Mesendoderm (in vitro differentiated cells): Measurements from ENCODE around the gene CTXN1.

Experiments used
- DNase-seq: peaks from one replicate; pipeline ENCODE4 v3.0.0; 2013
- H2AK5ac ChIP-seq: 2 replicates; pipeline ENCODE4 v1.6.1; 2013; ENCODE audit warnings: low read length, inconsistent platforms
- H2BK120ac ChIP-seq: 2 replicates; pipeline ENCODE4 v1.6.1; 2013; ENCODE audit warnings: low read depth, mild to moderate bottlenecking, low read length, moderate library complexity, mixed read lengths
- H2BK15ac ChIP-seq: replicated peaks from 2 replicates; pipeline ENCODE4 v1.6.1; 2013; ENCODE audit warnings: low read depth, mild to moderate bottlenecking, moderate library complexity
- H2BK5ac ChIP-seq: 2 replicates; pipeline ENCODE4 v1.6.1; 2013; ENCODE audit warnings: low read length, inconsistent platforms
- H3K18ac ChIP-seq: 2 replicates; pipeline ENCODE4 v1.6.1; 2013; ENCODE audit warnings: mild to moderate bottlenecking, low read length, mixed read lengths
- H3K23ac ChIP-seq: one replicate; pipeline ENCODE4 v1.6.1; 2013; ENCODE audit warnings: low read length
- H3K27ac ChIP-seq: 2 replicates; pipeline ENCODE4 v1.5.1; 2013; ENCODE audit warnings: low read depth, mild to moderate bottlenecking, inconsistent platforms, low read length, moderate library complexity
- H3K27me3 ChIP-seq: 2 replicates; pipeline ENCODE4 v1.6.1; 2013; ENCODE audit warnings: low read length, control low read depth, mild to moderate bottlenecking, inconsistent platforms; ENCODE audit not compliant: insufficient read depth, poor library complexity
- H3K36me3 ChIP-seq: 2 replicates; pipeline ENCODE4 v1.6.1; 2013; ENCODE audit warnings: low read length, inconsistent platforms; ENCODE audit not compliant: control insufficient read depth, insufficient read depth
- H3K4ac ChIP-seq: one replicate; pipeline ENCODE4 v1.6.1; 2013; ENCODE audit warnings: low read depth, mild to moderate bottlenecking, low read length, moderate library complexity
- H3K4me1 ChIP-seq: 2 replicates; pipeline ENCODE4 v1.6.1; 2013; ENCODE audit warnings: low read depth, low read length, inconsistent platforms; ENCODE audit not compliant: control insufficient read depth
- H3K4me2 ChIP-seq: 2 replicates; pipeline ENCODE4 v1.6.1; 2013; ENCODE audit warnings: low read length
- H3K4me3 ChIP-seq: 2 replicates; pipeline ENCODE4 v1.5.1; 2013; ENCODE audit warnings: mild to moderate bottlenecking, low read length
- H3K56ac ChIP-seq: one replicate; pipeline ENCODE4 v1.6.1; 2013; ENCODE audit warnings: low read length
- H3K79me1 ChIP-seq: 2 replicates; pipeline ENCODE4 v1.6.1; 2013; ENCODE audit warnings: low read length, inconsistent platforms
- H3K79me2 ChIP-seq: 2 replicates; pipeline ENCODE4 v1.6.1; 2013; ENCODE audit warnings: mild to moderate bottlenecking, low read length; ENCODE audit not compliant: control insufficient read depth, insufficient read depth
- H3K9ac ChIP-seq: 2 replicates; pipeline ENCODE4 v1.6.1; 2013; ENCODE audit warnings: low read length, inconsistent platforms
- H4K5ac ChIP-seq: one replicate; pipeline ENCODE4 v1.6.1; 2013; ENCODE audit warnings: low read length
- H4K8ac ChIP-seq: one replicate; pipeline ENCODE4 v1.6.1; 2013; ENCODE audit warnings: low read depth, mild to moderate bottlenecking, control low read depth, low read length, moderate library complexity
- WGBS: extraction: QIAGEN DNeasy Blood & Tissue Kit; methylation state at CpG from one replicate; pipeline ENCODE4 v1.1.7; 2013; ENCODE audit warnings: low lambda C conversion rate, missing lambda C conversion rate; ENCODE audit not compliant: insufficient coverage; ENCODE audit errors: extremely low coverage; 5-methylcytosine and 5-hydroxymethylcytosine counted together

CTXN1 gene

GRCh38 chr19:7879111-7879807 is 46.7 kb downstream of the CTXN1 start:
- Histone ChIP-seq H3K79me2 (no peaks in the 10 kb centered on the region), H3K79me1 (no peaks in the 10 kb centered on the region), H3K27ac (no peak overlapping the region), H4K5ac (no peak overlapping the region), H3K9ac (no peak overlapping the region), H3K27me3 (no peaks in the 10 kb centered on the region), H3K4me2 (no peak overlapping the region), H4K8ac (no peak overlapping the region), H3K4me3 (no peak overlapping the region), H3K18ac (no peak overlapping the region), H3K4me1 (no peaks in the 10 kb centered on the region), H3K36me3 (no peaks in the 10 kb centered on the region), H2BK15ac (no peak overlapping the region), H3K56ac (no peak overlapping the region), H2AK5ac (no peak overlapping the region), H3K23ac (no peak overlapping the region), H2BK120ac (no peak overlapping the region), H3K4ac (no peak overlapping the region), H2BK5ac (no peak overlapping the region)
- no peak for DNase-seq
- WGBS: no CpG with 5 or more reads among the region's 18 CpGs

- no peak overlapping the region for H3K4me3 ChIP-seq
- no peak overlapping the region for H3K4ac ChIP-seq
- no peak overlapping the region for H2BK15ac ChIP-seq
- no peak overlapping the region for H3K4me2 ChIP-seq
- no peak overlapping the region for H3K23ac ChIP-seq
- no peak overlapping the region for H2BK120ac ChIP-seq
- WGBS: no CpG with 5 or more reads among the region's 6 CpGs
- no peak overlapping the region for H2AK5ac ChIP-seq
- H3K27me3 ChIP-seq: peaks cover 7% of the 10 kb centered on the region
- no peaks in the 10 kb centered on the region for H3K36me3 ChIP-seq
- H4K5ac ChIP-seq: no peak overlapping the region
- H3K79me1 ChIP-seq: no peaks in the 10 kb centered on the region
- no peaks in the 10 kb centered on the region for H3K79me2 ChIP-seq
- H2BK5ac ChIP-seq: no peak overlapping the region
- H4K8ac ChIP-seq: no peak overlapping the region
- H3K27ac ChIP-seq: no peak overlapping the region
- no peak overlapping the region for H3K9ac ChIP-seq
- DNase-seq: no peak
- no peak overlapping the region for H3K56ac ChIP-seq
- no peak overlapping the region for H3K18ac ChIP-seq
- H3K4me1 ChIP-seq: no peaks in the 10 kb centered on the region
Measured at GRCh38 chr19:7877249-7877836, 48.6 kb downstream of the CTXN1 start.

GRCh38 chr19:7874897-7875273 is 51.0 kb downstream of the CTXN1 start:
- H3K79me1 ChIP-seq: no peaks in the 10 kb centered on the region
- no peak overlapping the region for H2AK5ac ChIP-seq
- no peak overlapping the region for H2BK15ac ChIP-seq
- no peak overlapping the region for H3K4ac ChIP-seq
- no peaks in the 10 kb centered on the region for H3K4me1 ChIP-seq
- H3K4me2 ChIP-seq: peak overlapping the region; percentile 31
- no CpG with 5 or more reads among the region's 12 CpGs for WGBS
- no peak overlapping the region for H3K23ac ChIP-seq
- no peaks in the 10 kb centered on the region for H3K79me2 ChIP-seq
- H3K27me3 ChIP-seq: peaks cover 7% of the 10 kb centered on the region
- H3K56ac ChIP-seq: no peak overlapping the region
- H3K4me3 ChIP-seq: no peak overlapping the region
- no peak overlapping the region for H4K8ac ChIP-seq
- H3K27ac ChIP-seq: no peak overlapping the region
- no peak overlapping the region for H3K18ac ChIP-seq
- no peaks in the 10 kb centered on the region for H3K36me3 ChIP-seq
- no peak overlapping the region for H4K5ac ChIP-seq
- no peak for DNase-seq
- H2BK5ac ChIP-seq: no peak overlapping the region
- H2BK120ac ChIP-seq: no peak overlapping the region
- no peak overlapping the region for H3K9ac ChIP-seq
